Neural progenitor cell (in vitro differentiated cells): ENCODE measurements around the gene SPRING1.

Source experiments
- CTCF ChIP-seq: fragments of 200-600 bp; sonication (generic); IDR thresholded peaks from 2 replicates; pipeline ENCODE4 v1.5.1; 2017; ENCODE audit warnings: antibody characterized with exemption, mild to moderate bottlenecking
- EZH2 ChIP-seq: fragments of 200-600 bp; sonication (generic); IDR thresholded peaks from 2 replicates; pipeline ENCODE4 v1.6.1; 2017; ENCODE audit warnings: antibody characterized with exemption, mild to moderate bottlenecking, moderate library complexity
- EZH2phosphoT487 ChIP-seq: fragments of 200-600 bp; sonication (generic); IDR thresholded peaks from 2 replicates; pipeline ENCODE4 v1.6.1; 2017; ENCODE audit warnings: antibody characterized with exemption

- TF ChIP-seq CTCF (no peak), EZH2phosphoT487 (no peak), EZH2 (no peak)
Measured at GRCh38 chr12:116774020-116774419, 36.2 kb upstream of the SPRING1 start.
